GM12878 (cell line): ENCODE results near the gene RETREG2. TPM values are rescaled to one million over a fixed set of nuclear protein-coding genes. Genes with fewer than 3 reads are reported as not detected.

Source experiments
- ATF2 ChIP-seq: IDR thresholded peaks from 2 replicates; pipeline ENCODE4 v1.6.1; 2012; ENCODE audit warnings: low read length, inconsistent platforms
- ATF3 ChIP-seq: IDR thresholded peaks from 2 replicates; pipeline ENCODE4 v1.6.1; 2011; ENCODE audit warnings: low read depth, mild to moderate bottlenecking, low read length, moderate library complexity, borderline replicate concordance; ENCODE audit errors: extremely low read depth
- BRCA1 ChIP-seq: IDR thresholded peaks from 2 replicates; pipeline ENCODE4 v1.6.1; 2011; ENCODE audit warnings: low read depth, low read length, improper control_type of control experiment
- CBX3 ChIP-seq: fragments of 200-600 bp; sonication (generic); IDR thresholded peaks from 2 replicates; pipeline ENCODE4 v1.6.1; 2016; ENCODE audit warnings: low read depth, borderline replicate concordance
- CHD1 ChIP-seq: IDR thresholded peaks from 2 replicates; pipeline ENCODE4 v1.6.1; 2012; ENCODE audit warnings: low read depth, low read length, improper control_type of control experiment
- E4F1 ChIP-seq: fragments of 450-650 bp; IDR thresholded peaks from 2 replicates; pipeline ENCODE4 v1.6.1; 2018; ENCODE audit warnings: borderline replicate concordance, mild to moderate bottlenecking; ENCODE audit not compliant: partially characterized antibody
- EP300 ChIP-seq, 2 experiments: fragments of 150-350 bp in 1 of 2; IDR thresholded peaks; 2 replicates each; pipeline ENCODE4 v1.6.1; 2011 to 2012; ENCODE audit warnings: low read depth in 2 of 2, low read length in 2 of 2, borderline replicate concordance in 1 of 2, improper control_type of control experiment in 1 of 2, inconsistent platforms in 1 of 2; ENCODE audit not compliant: control insufficient read depth in 1 of 2
- IKZF1 ChIP-seq: fragments of 450-650 bp; conservative IDR thresholded peaks from 2 replicates; pipeline ENCODE4 v1.6.1; 2017; ENCODE audit warnings: antibody characterized with exemption, mild to moderate bottlenecking
- NR2C2 ChIP-seq: IDR thresholded peaks from 2 replicates; pipeline ENCODE4 v1.6.1; 2011; ENCODE audit warnings: borderline replicate concordance, low read depth; ENCODE audit not compliant: control insufficient read depth, insufficient read length
- POLR2AphosphoS2 ChIP-seq: IDR thresholded peaks from 2 replicates; pipeline ENCODE4 v1.6.1; 2011; ENCODE audit warnings: low read depth, mild to moderate bottlenecking, low read length, improper control_type of control experiment, moderate library complexity
- RFX5 ChIP-seq: IDR thresholded peaks from 2 replicates; pipeline ENCODE4 v1.6.1; 2011; ENCODE audit warnings: low read depth, low read length, improper control_type of control experiment
- SPI1 ChIP-seq: IDR thresholded peaks from 2 replicates; pipeline ENCODE4 v1.6.1; 2011; ENCODE audit warnings: low read depth, mild to moderate bottlenecking, low read length, moderate library complexity, borderline replicate concordance; ENCODE audit not compliant: insufficient read depth
- SREBF1 ChIP-seq: IDR thresholded peaks from 2 replicates; pipeline ENCODE4 v1.6.1; 2012; ENCODE audit warnings: mild to moderate bottlenecking, low read length
- STAT1 ChIP-seq: fragments of 450-650 bp; conservative IDR thresholded peaks from 2 replicates; pipeline ENCODE4 v1.6.1; 2014; ENCODE audit warnings: antibody characterized with exemption, mild to moderate bottlenecking
- TAF1 ChIP-seq: IDR thresholded peaks from 2 replicates; pipeline ENCODE4 v1.6.1; 2011; ENCODE audit warnings: mild to moderate bottlenecking, low read depth, low read length, borderline replicate concordance
- TCF7 ChIP-seq: IDR thresholded peaks from 2 replicates; pipeline ENCODE4 v1.6.1; 2014; ENCODE audit warnings: antibody characterized with exemption, borderline replicate concordance
- YBX1 ChIP-seq: fragments of 450-650 bp; IDR thresholded peaks from 2 replicates; pipeline ENCODE4 v1.6.1; 2016; ENCODE audit warnings: antibody characterized with exemption
- ZNF207 ChIP-seq: fragments of 450-650 bp; IDR thresholded peaks from 2 replicates; pipeline ENCODE4 v1.6.1; 2014; ENCODE audit warnings: antibody characterized with exemption, mild to moderate bottlenecking, borderline replicate concordance
- ZNF687 ChIP-seq: fragments of 450-650 bp; IDR thresholded peaks from 2 replicates; pipeline ENCODE4 v1.6.1; 2017; ENCODE audit warnings: mild to moderate bottlenecking, moderate library complexity
- polyA plus RNA-seq, 11 experiments: library from polyadenylated mRNA; depleted of rRNA in 4 of 11; unstranded in 6 of 11; stranded (reverse) in 5 of 11; fragments of >200 nt; fragmentation: Nextera tagmentation in 4 of 11; fragmentation: Illumina TruSeq in 1 of 11; extraction: Ambion mirVana in 4 of 11; extraction: Trizol in 1 of 11; gene quantifications; 1 replicate in 1 of 11; 2 replicates in 10 of 11; pipeline versions ENCODE4 v1.2.1 to v1.2.3, GENCODE V29; 2011 to 2016; ENCODE audit warnings: inconsistent platforms in 2 of 11, missing spikeins in 2 of 11, low read depth in 1 of 11
- total RNA-seq, 4 experiments: library from RNA; depleted of rRNA in 3 of 4; stranded (reverse); fragments of >200 nt in 3 of 4; fragmentation: Illumina TruSeq in 1 of 4; extraction: Trizol in 1 of 4; gene quantifications; 2 replicates each; pipeline versions ENCODE4 v1.2.1 to v1.2.3, GENCODE V29; 2013 to 2021

Gene RETREG2
- total and polyA plus RNA-seq, 10 of the 15 experiments (the other 5 are each of a cell fraction or from before 2014, with no cell fraction given), result 10.1 to 72.0 (median 28.3) TPM

- no peak for TF ChIP-seq EP300 (IDR thresholded peaks at IDR 0.05; ENCODE audit: borderline replicate concordance in 1 of 2, control insufficient read depth in 1 of 2, low read depth in 2 of 2, low read length in 2 of 2)
- peak; percentile 69 for TF ChIP-seq IKZF1
- no peak for TF ChIP-seq RFX5
- TF ChIP-seq ATF3, result peak; percentile 78; the same call in 1 of the 2 replicates
- TF ChIP-seq STAT1, result no peak
- TF ChIP-seq ZNF687, result peak; percentile 89
- no peak for TF ChIP-seq NR2C2
- no peak for TF ChIP-seq ATF2
- no peak for TF ChIP-seq SREBF1
- no peak for TF ChIP-seq TCF7
- TF ChIP-seq E4F1, result no peak
- no peak for TF ChIP-seq BRCA1
- no peak for TF ChIP-seq SPI1
- TF ChIP-seq CHD1, result no peak
- TF ChIP-seq YBX1, result no peak
- peak; percentile 82; the same call in 1 of the 2 replicates for TF ChIP-seq TAF1
- TF ChIP-seq CBX3, result no peak
- peak; percentile 71 for TF ChIP-seq ZNF207
- TF ChIP-seq POLR2AphosphoS2, result peak; percentile 91
Measured at GRCh38 chr2:219218732-219219701, 40.9 kb downstream of the RETREG2 start, which contains the start of gene ABCB6 (continued).
